HG03354 (cell line): ENCODE measurements around the gene GUCY1B1.

Experiments
- ATAC-seq: cut with Tn5 transposase; IDR thresholded peaks from one replicate; pipeline ENCODE4 v1.9.1; 2021; ENCODE audit warnings: mild to moderate bottlenecking; ENCODE audit not compliant: unreplicated experiment, poor library complexity, severe bottlenecking

Gene GUCY1B1

DNA sequence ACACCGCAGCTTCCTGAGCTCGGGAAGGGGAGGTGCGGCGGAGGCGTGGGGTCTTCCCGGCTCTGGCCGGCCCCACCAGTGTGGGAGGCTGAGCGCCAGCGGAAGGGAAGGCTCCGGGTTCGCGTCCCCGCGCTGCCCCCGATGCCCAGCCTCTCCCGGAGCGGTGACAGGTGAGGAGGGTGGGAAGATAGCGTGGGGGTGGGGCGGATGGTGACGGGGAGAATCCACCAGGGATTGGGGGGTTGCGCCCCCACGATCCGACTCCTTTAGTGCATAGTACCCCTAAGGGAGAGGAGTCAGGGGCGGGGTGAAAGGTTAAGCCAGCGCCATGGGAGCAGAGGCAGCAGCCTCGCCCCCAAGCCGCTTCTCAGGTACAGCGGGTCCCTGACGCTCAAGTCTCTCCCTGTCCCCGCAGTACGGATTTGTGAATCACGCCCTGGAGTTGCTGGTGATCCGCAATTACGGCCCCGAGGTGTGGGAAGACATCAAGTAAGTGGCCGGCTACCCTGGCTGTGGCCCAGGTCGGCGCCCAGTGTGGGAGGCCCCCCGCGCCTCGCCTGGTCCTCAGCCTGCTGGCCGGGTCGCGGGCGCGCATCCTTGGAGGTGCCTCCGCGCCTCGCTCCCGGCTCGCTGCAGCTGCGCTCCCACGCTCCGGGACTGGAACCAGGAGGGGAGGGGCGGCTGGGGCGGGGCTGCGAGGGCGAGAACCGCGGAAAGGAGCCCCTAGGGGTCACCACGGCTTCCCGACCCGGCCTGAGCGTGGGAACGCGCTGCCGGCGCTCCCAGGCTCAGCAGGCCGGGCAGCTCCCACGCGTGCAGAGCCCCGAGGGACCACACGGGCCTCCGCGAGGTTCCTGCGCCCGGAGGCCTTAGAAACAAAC lies 791 bp downstream of the GUCY1B1 start:
- ATAC-seq = peak; percentile 32

DNA sequence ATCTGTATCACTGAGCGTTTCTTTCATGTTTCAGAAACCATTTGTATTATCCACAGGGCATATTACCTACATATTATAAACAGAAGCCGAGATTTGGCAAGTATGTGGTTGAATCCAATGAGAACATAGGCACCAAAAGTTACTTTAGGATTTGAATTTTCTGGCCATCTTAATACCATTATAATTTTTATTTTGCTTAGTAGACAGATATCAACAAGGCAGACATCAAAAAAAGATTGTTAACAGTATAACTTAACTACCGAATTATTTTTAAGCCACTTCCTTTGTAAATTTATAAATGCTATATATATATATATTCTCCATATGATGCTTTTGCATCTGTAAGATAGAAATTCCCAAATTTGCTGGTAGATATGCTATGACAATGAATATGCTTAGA lies 2.2 kb downstream of the GUCY1B1 start:
- ATAC-seq = no peak

DNA sequence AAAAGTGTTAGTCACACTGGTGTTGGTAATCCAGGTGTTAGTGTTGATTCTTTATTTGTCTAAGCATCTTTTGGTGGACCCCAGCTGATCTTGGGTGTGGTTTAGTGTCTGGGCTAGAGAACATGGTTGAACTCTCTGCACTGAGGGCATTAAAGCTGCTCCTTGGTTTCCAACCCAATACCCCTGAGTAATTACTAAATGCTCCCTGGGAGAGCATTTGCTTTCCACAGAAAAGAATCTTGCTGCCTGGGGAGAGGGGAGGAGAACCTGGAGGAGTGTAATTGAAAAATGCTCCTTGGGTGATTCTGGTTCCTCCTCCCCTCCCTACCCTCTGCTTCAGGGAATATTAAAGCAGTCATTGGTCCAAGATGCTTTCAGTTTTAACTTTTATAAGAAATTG lies 3.1 kb downstream of the GUCY1B1 start:
- no peak for ATAC-seq

DNA sequence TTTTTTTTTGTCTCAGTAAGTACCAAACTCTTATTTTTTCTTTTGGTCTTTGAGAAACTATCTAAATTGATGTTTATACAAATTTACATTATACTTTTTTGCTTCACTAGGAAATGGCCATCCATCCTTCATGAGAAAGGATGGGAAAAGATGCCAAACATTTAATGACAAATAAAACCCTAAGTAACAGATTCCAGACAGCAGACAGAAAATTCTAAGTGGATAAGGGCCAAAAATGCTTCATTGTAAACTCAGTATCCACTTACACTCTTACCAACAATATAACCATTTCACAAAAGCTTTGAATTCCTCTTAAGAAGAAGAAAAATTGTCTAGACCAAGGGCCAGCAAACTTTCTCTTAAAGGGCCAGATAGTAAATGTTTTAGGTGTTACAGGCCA lies 3.5 kb downstream of the GUCY1B1 start:
- ATAC-seq = no peak

DNA sequence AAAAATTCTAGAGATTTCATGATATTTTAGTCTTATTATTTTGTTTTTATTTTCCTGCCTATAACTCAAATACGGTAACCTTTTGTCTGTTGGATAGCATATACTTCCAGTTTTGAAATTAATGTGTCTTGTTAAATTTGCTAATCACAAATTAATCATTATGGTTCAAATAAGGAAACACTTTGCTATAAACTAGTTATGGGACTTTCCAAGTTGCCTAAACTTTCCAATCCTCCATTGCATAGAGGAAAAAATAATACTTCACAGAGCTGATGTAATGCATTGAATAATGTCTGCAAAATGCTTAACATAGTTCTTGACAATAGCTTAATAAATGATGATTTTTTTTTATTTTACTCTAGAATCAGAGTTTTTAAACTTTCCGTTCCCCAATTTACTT lies 4.7 kb downstream of the GUCY1B1 start:
- ATAC-seq = no peak

DNA sequence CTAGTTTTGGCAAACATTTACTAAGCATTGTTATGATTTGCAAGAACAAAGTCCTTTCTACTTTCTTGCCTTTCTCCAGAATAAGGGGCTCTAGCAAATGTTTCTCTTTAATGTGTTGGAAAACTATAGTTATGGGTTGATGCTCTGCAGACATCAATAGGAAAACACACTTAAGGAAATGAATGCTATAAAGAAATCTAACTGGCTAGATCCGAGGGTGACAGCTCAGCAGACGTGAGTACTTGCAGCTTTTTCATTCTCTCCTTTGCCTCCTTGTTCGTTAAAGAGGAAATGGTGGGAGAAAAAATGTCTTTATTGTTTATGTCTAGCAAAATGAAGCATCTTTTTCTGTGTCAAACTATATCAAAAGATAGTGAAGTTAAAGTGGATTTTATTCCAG lies 6.3 kb downstream of the GUCY1B1 start:
- no peak for ATAC-seq

DNA sequence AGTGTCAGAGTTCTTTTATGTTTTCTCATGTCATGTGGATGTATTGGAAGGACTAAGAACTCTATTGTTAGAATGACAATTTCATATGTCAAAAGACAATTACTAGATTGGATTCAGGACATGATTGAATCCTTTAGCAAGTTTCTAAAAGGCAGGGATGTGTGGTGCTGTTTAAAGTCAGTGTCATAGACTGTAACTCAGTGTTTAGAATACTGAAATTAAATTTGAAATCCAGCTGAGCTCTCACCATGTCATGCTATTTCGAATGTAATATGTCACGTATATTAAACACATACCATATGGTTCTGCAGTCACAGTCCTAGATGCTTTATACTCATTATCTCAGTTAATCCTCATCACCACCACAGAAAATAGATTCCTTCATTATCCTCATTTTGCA lies 7.8 kb downstream of the GUCY1B1 start:
- no peak for ATAC-seq

DNA sequence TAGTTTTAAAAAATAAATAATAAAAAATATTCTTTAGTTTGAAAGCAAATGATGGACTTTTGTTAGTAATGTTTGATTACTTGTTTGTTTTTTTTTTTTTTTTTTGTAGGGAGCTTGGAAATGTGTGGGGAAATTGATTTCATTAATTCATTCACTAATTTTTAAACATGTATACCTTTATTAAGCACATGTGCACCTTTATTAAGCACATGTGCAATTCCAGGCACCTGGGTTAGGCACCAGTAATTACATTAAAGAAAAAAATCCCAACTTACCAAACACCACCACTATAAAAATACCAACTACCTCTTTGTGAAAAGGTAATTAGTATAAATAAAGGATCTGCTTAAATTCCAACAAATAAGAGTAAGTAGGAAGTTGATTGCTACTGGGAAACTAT lies 9.5 kb downstream of the GUCY1B1 start:
- ATAC-seq = no peak

DNA sequence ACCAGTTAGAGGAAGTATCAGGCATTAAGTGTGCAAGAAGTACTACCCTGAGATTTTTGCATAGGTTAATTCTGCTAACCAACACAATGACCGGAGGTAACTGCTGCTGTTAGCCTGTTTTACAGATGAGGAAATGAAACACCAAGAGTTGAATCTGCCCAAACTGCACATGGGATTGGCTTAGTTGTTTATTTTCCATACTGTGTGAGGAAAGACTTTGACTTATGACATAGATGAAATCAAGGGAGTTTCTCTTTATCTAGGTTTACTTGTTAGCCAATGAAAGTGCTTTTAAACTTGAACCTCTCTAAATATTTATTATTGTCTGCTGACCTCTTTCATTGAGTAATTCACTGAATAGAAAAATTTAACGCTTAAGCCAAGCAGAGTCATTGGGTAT lies 10.3 kb downstream of the GUCY1B1 start:
- ATAC-seq = peak; percentile 91

DNA sequence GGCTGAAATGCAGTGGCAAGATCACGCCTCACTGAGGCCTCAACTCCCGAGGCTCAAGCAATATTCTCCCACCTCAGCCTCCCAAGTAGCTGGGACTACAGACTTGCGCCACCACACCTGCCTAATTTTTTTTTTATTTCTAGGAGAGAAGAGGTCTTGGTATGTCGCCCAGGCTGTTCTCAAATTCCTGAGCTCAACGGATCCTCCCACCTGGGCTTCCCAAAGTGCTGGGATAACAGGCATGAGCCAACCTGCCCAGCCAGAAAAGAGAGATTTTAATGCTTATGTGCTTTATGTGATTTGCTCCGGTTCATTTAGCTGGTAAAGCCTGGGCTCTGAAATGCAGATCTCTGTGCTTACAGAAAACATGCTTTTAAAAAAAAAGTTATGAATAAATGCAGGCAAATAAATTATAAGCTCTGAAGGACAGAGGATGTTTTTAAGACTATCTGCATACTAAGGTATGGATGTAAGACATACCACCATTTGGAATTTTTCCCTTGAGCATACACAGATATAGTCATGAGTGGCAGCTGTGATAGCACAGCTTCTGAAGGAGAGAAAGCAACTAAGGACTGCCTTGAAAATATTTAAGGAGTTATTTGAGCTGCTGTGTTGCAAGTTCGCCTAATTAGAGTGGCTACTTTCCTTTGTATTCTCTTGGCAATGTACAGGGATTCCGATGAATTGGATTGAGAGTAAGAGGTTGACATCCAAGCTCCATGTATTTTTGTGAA lies 13.8 kb downstream of the GUCY1B1 start:
- ATAC-seq = no peak

DNA sequence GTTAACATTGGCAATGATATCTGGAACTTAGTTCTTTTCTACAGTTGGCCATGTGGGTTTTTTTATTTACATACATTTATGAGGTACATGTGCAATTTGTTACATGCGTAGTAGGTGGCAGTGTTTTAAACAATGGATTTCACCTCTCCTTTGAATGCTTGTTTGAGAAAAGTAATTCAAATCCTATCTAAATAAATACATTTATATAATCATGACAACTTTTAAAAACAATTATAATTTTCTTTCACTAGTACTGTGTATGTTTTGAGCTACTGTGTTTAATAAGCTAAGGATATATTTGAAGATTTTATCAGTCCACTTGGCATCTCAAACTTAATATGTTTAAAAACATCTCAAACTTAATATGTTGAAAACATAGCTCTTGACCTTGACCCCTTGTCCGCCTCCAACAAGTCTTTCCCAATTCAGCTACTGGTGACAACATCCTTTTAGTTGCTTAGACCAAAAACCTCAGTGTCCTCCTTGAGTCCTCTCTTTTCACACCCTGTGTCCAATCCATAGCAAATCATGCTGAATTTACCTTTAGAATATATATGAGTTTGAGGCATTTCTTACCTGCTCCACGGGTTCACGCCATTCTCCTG lies 14.5 kb downstream of the GUCY1B1 start:
- ATAC-seq = no peak

DNA sequence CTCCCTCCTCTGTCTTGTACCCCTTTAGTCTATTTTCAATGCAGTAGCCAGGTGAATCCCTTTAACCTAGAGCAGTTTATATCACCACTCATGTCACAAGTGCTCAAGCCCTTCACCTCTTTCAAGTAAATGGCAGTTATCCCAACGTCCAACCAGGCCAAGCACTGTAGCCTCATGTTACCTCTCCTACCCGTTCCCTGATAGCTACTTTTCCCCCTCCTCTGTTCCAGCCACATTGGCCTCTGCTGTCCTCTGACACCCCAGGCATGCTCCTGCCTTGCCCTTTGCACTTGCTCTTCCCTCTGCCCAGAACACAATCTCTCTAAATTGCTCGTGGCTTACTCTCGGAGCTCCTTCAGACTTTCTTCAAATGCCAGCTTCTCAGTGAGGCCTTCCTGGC lies 15.2 kb downstream of the GUCY1B1 start:
- ATAC-seq = no peak

DNA sequence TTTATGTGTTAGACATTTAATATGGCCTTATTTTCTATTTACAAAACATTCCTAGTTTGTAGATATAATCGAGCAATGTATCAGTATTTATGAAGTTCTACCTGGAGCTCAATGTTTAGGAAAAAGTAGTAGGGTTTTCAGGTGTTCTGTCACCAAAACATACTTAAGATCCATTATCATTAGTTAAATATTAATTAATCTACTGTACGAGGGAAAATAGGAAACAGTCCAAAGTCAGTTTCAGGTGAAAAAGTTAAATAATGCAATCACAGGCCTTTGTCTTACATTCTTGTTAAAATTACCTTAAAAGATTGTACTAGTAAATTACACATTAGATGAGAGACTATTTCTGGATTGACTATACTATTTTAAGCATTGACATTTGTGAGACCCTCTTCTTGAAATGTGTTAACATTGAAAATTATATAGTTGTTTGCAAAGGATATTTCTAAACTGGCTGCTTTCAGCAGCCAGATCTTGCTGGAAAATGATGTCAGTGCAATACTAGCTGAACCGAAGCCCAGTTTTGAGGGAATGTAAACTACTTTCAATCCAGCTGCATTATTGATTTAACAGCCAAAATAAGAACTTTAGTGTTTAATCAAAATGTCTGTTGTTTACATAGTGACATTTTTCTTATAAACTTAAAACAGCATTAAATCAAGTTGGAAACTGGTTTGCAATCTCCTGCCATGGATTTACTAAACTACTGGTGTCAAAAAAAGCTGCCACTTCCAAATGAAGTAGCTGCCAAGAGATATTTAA lies 19.3 kb downstream of the GUCY1B1 start:
- ATAC-seq = no peak

DNA sequence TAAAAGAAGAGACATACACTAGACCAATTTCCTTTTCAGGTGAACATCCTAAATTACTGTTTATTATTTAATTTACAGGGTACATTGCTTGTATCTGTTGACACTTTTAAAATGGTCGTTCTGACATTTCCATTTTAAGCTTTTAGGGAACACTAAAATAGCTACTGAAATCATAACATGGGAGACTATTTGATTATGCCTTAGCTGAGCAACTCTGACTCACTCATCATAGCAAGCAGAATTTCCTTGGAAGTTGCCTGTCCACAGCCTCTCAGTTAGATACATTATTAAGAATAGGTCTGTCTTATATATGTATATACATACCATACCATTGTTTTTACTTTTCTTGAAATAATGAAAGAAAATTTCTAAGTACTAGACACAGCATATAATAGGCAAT lies 22.0 kb downstream of the GUCY1B1 start:
- no peak for ATAC-seq

DNA sequence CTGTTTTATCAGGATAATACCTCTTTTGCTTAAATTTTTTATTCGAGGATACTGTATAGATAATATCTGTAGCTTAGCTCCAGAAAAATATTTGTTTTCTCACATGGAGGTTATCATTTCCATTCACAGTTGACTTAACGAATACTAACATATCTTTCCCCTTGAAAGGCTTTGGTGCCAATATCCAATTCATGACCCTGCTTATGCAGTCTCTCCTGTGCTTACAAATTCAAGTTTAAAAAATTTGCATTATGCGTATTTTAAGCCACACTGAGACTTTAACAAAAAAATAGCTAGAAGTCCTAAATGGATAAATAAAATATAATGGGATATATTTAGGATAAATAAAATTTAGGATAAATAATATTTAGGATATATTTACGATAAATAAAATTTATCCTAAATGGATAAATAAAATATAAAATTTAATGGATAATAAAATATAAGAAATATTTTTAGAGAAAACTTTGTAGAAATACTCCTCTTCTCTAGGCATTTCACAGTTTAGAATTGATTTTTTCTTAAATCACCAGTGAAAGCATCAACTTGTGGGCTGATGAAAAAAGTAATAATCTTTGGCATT lies 22.5 kb downstream of the GUCY1B1 start:
- ATAC-seq = no peak

DNA sequence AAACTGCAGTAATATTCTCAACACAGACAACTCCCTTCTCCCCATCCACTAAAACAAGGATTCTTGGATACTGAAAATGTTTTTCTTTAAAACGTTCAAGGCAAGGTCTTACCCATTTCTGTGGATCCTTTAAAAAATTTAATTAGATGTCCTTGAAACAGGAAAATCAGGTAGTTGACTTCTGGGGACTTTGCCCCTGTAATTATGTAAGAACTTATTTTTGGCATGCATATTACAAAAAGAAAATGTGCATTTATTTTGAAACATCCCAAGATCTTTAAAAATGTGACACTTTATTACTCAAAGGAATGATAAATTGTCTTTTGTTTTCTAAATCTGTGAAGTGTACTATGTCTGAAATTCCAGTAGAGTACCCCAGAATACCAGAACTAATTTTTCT lies 25.8 kb downstream of the GUCY1B1 start:
- ATAC-seq = no peak

DNA sequence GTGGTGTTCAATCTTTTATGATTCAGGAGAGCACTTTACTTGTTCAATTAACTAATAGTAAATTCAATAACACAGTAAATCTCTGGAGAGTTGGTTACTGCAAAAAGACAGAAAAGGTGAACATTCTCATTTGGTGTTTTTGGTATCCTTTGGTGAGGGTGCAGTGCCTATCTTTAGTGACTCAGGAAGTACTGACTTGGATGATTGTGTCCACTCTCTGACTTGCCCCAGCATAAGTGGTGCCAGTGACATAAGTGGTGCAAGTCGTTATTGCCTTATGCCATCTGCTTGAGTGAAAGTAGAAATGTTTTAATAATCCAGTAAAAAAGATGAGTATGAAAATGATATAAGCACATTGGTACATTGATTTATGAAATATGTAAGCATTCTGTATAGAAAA lies 27.0 kb downstream of the GUCY1B1 start:
- ATAC-seq = no peak

DNA sequence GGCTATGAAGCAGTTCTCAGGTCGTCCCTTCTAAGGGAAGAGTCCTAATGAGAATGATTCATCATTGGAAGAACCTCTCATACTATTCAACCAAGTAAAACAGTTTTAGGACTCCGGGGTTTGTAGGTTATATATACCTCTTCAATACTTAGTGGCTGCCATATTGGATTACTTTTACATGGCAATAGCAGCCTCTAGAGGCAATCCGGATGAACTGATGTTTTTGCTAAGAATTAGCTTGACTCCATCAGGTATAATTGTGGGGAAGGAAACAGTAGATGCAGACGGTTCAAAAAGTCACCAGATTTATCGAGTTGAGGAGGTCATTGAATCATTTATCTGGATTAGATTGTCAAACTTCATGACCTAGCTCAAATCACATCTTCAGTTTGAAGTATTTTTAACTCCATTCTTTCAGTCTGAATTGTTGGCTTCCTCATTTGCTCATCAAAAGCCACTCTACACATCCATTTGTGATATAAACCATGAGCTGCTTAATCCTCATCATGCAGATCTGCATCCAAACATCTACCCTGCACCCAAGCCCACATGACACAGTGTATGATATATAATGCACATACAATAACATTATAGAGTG lies 28.4 kb downstream of the GUCY1B1 start:
- ATAC-seq = peak; percentile 98

DNA sequence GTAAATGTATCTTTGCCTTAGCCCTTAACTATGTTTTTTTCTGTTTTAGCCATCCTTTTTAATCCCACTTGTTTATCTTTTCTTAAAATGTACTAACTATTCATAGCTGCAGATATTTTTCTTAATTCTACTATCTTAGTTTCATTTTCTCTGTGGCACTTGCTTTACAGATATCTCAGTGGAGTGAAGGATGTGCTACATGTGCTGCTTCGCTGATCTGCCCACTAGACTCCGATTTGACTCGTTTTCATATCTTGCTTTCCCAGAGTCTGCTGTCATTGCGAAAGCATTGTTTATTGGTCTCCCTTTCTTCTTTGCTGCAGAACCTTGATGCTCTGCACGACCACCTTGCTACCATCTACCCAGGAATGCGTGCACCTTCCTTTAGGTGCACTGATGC lies 30.6 kb downstream of the GUCY1B1 start:
- ATAC-seq = no peak
